Retinal pigment epithelial cell (primary cell): ENCODE data around the gene PLK1.

Experiments used
- DNase-seq: peaks from one replicate; pipeline ENCODE4 v3.0.0-alpha.2; 2010; ENCODE audit warnings: low read depth
- H3K4me3 ChIP-seq: 2 replicates; pipeline ENCODE4 v1.5.1; 2011; ENCODE audit warnings: mild to moderate bottlenecking, low read length, control low read depth, moderate library complexity
- TF ChIP-seq, protein P1 (sequence below): conservative IDR thresholded peaks from 2 replicates; pipeline ENCODE4 v1.5.1; 2011; ENCODE audit warnings: low read depth, low read length, control low read depth, inconsistent platforms

The PLK1 gene

DNA sequence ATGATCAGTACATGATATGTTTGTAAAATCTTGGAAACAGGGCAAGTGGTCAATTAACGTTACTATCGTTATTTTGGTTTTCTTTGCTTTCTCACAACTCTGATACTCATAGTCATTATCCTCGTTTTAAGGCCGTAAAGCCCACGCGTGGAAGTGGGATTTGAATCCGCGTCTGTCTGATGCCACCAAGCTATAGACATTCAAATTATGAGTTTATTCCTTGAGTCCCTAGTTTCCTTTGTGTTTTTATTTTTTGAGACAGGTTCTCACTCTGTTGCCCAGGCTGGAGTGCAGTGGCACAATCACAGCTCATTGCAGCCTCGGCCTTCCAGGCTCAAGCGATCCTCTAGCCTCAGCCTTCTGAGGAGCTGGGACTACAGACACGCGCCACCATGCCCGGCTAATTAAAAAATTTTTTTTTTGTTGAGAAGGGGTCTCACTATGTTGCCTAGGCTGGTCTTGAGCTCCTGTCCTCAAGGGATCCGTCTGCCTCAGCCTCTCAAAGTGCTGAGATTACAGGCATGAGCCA lies 36.4 kb upstream of the PLK1 start:
- TF ChIP-seq, protein P1, sequence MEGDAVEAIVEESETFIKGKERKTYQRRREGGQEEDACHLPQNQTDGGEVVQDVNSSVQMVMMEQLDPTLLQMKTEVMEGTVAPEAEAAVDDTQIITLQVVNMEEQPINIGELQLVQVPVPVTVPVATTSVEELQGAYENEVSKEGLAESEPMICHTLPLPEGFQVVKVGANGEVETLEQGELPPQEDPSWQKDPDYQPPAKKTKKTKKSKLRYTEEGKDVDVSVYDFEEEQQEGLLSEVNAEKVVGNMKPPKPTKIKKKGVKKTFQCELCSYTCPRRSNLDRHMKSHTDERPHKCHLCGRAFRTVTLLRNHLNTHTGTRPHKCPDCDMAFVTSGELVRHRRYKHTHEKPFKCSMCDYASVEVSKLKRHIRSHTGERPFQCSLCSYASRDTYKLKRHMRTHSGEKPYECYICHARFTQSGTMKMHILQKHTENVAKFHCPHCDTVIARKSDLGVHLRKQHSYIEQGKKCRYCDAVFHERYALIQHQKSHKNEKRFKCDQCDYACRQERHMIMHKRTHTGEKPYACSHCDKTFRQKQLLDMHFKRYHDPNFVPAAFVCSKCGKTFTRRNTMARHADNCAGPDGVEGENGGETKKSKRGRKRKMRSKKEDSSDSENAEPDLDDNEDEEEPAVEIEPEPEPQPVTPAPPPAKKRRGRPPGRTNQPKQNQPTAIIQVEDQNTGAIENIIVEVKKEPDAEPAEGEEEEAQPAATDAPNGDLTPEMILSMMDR: no peak
- no peak for DNase-seq
- H3K4me3 ChIP-seq: peak overlapping the region; percentile 100

DNA sequence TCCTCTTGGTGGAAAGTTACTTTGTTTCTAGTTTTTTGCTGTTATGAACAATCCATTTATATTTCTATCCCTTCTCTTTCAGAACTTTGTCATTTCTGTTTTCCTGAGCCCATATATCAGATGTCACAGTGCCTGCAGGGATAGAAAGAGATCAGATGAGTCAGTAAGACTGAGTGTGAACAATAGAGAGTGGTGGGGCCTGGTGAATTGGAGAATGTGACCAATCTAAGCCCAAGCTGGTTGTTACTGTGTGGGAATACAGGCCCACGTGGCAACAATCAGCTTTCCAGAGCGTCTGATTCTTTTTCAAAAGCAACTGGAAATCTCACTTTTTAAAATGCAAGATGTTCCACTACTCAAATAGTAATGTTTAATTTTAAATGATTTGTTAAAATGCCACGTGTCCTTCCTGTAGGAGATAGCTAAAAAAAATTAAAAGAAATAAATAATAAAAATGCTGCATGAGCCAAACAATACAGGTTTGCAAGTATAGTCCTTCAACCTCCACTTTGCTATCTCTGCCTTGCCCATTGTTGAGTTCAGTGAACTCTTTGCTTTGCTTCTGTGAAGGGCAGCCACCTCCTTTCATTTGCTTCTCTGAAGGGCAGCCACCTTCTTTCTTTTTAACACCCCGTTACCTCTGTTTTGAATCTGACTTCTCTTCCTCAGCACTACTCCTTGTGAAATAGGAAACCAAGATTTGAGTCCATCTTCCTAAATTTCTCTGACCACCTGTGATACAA lies 27.8 kb upstream of the PLK1 start:
- TF ChIP-seq, protein P1: no peak
- H3K4me3 ChIP-seq: no peak overlapping the region
- DNase-seq: no peak

DNA sequence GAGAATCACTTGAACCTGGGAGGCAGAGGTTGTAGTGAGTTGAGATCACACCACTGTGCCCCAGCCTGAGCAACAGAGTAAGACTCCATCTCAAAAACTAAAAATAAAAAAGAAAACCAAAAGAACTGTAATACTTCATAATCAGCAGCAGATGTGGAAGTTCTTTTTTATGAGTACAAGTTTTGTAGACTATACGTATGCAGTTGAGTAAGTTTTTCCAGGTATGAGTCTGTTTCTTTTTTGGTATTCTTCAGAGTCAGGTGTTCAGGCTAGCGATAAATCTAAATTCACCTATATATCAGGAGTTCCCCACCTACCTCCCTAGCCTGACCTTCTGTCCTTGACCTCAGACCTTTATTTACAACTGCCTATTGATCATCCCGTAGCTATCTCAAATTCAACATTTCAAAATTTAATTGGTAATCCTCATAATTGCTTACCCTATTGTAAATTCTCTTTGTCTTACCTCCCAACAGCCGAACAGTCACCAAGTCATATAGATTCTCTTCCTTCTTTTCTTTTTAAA lies 26.7 kb upstream of the PLK1 start:
- no peak overlapping the region for H3K4me3 ChIP-seq
- TF ChIP-seq, protein P1: no peak
- DNase-seq: no peak

DNA sequence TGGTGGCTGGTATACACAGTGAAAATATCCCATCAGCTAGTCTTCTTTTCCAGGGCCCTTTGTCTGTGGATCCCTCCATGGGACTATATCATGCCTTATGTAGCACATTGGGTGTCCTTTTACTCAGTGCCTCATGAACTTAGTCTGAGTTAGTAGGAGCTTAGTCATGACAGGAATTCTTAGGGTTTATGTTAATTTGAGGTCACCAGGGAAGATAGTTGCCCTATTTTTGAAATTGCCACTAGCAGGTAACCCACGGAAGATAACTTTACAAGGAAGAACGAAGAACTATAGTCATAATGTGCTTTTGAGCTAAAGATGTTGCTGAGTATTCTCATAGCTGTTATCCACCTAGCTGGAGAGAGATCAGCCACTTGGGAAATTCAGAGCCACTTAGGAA lies 14.8 kb upstream of the PLK1 start:
- TF ChIP-seq, protein P1: no peak
- no peak overlapping the region for H3K4me3 ChIP-seq
- no peak for DNase-seq

DNA sequence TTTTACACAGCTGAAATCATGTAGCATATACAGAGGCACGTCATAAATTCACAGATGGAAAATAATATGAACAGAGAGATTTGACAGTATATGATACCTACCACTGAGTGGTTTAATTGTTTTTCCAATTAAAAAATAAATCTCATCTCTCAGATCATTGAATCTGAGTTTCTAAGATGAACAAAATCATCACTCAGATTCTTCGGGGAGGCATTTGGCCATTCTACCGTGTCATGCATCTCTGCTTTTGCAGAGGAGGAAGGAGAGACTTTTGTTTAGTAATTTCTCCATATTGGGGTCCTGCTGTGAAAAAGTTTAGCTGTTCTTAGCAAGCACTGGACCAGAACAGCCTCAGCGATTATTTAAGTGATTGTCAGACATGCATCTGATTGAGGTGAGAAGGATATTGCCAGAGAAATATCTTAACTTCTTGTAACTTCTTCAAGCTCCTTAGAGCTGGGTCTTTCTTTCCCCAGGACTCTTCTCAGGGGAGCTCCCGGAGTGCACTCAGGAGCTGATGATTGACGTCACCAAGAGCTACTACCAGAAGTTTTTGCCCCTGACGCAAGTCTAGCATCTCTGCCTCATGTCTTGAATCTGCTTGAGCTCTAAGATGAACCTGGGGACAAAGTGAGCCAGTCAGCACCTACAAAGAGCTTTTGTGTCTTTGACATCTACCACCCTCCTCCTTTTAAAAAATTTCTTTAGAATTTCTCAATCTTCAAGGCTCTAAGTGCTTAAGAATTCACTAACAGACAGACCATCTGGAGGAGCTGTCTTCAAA lies 11.9 kb upstream of the PLK1 start:
- no peak for DNase-seq
- no peak overlapping the region for H3K4me3 ChIP-seq
- TF ChIP-seq, protein P1: no peak

DNA sequence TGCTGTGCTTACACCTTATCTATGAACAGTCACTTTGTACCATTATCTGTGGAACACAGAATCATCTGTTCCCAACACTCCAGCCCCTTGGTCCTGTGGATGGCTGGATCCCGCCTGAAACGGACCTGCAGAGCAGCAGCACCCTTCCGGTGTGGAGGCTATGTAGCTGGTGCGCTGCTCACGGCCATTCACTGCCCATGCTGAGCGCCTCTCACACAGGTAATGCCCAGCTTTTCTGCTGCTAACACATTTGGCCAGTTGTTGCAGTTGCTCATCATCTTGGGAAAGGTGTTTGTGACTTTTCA lies 11.4 kb upstream of the PLK1 start:
- TF ChIP-seq, protein P1: no peak

More for the DNA sequence above, 11.4 kb upstream of the PLK1 start:
- DNase-seq: no peak
- H3K4me3 ChIP-seq: no peak overlapping the region
